ENCODE data around the gene CRYAA.

CRYAA gene

GRCh38 chr21:43193088-43193650, 24.4 kb downstream of the CRYAA start:
- Histone ChIP-seq H3K9ac (ENCODE audit: low read length) (no peak overlapping the region), H3K4me1 (ENCODE audit: control insufficient read depth, low read depth, low read length) (no peaks in the 10 kb centered on the region), H3K36me3 (ENCODE audit: control insufficient read depth, low read depth, low read length) (no peaks in the 10 kb centered on the region), H3K27ac (ENCODE audit: low read length) (no peak overlapping the region), H3K9me3 (ENCODE audit: control insufficient read depth, low read depth, low read length) (no peaks in the 10 kb centered on the region), H3K4me3 (ENCODE audit: low read length) (no peak overlapping the region), H3K27me3 (ENCODE audit: control insufficient read depth, insufficient read depth, low read length) (no peaks in the 10 kb centered on the region)

GRCh38 chr21:43193651-43194302, 25.0 kb downstream of the CRYAA start:
- H3K9ac ChIP-seq (ENCODE audit: low read length): no peak overlapping the region
- H3K9me3 ChIP-seq (ENCODE audit: control insufficient read depth, low read depth, low read length): no peaks in the 10 kb centered on the region
- no peaks in the 10 kb centered on the region for H3K27me3 ChIP-seq (ENCODE audit: control insufficient read depth, insufficient read depth, low read length)
- H3K27ac ChIP-seq (ENCODE audit: low read length): no peak overlapping the region
- no peak overlapping the region for H3K4me3 ChIP-seq (ENCODE audit: low read length)
- H3K4me1 ChIP-seq (ENCODE audit: control insufficient read depth, low read depth, low read length): no peaks in the 10 kb centered on the region
- H3K36me3 ChIP-seq (ENCODE audit: control insufficient read depth, low read depth, low read length): no peaks in the 10 kb centered on the region

GRCh38 chr21:43194303-43195120, 25.7 kb downstream of the CRYAA start:
- H3K9me3 ChIP-seq (ENCODE audit: control insufficient read depth, low read depth, low read length): no peaks in the 10 kb centered on the region
- H3K4me3 ChIP-seq (ENCODE audit: low read length): no peak overlapping the region
- H3K4me1 ChIP-seq (ENCODE audit: control insufficient read depth, low read depth, low read length): no peaks in the 10 kb centered on the region
- H3K9ac ChIP-seq (ENCODE audit: low read length): no peak overlapping the region
- H3K36me3 ChIP-seq (ENCODE audit: control insufficient read depth, low read depth, low read length): no peaks in the 10 kb centered on the region
- no peaks in the 10 kb centered on the region for H3K27me3 ChIP-seq (ENCODE audit: control insufficient read depth, insufficient read depth, low read length)
- no peak overlapping the region for H3K27ac ChIP-seq (ENCODE audit: low read length)

- Histone ChIP-seq H3K4me1 (ENCODE audit: control insufficient read depth, low read depth, low read length) (no peaks in the 10 kb centered on the region), H3K27ac (ENCODE audit: low read length) (no peak overlapping the region), H3K9me3 (ENCODE audit: control insufficient read depth, low read depth, low read length) (no peaks in the 10 kb centered on the region), H3K9ac (ENCODE audit: low read length) (no peak overlapping the region), H3K27me3 (ENCODE audit: control insufficient read depth, insufficient read depth, low read length) (no peaks in the 10 kb centered on the region), H3K4me3 (ENCODE audit: low read length) (no peak overlapping the region), H3K36me3 (ENCODE audit: control insufficient read depth, low read depth, low read length) (no peaks in the 10 kb centered on the region)
Measured at GRCh38 chr21:43195121-43196021, 26.6 kb downstream of the CRYAA start.

GRCh38 chr21:43196826-43197225, 28.0 kb downstream of the CRYAA start:
- H3K27ac ChIP-seq (ENCODE audit: low read length): no peak overlapping the region
- no peaks in the 10 kb centered on the region for H3K4me1 ChIP-seq (ENCODE audit: control insufficient read depth, low read depth, low read length)
- H3K9me3 ChIP-seq (ENCODE audit: control insufficient read depth, low read depth, low read length): peaks cover 7% of the 10 kb centered on the region
- H3K4me3 ChIP-seq (ENCODE audit: low read length): no peak overlapping the region
- no peaks in the 10 kb centered on the region for H3K36me3 ChIP-seq (ENCODE audit: control insufficient read depth, low read depth, low read length)
- no peak overlapping the region for H3K9ac ChIP-seq (ENCODE audit: low read length)
- no peaks in the 10 kb centered on the region for H3K27me3 ChIP-seq (ENCODE audit: control insufficient read depth, insufficient read depth, low read length)

- Histone ChIP-seq H3K36me3 (ENCODE audit: control insufficient read depth, low read depth, low read length) (no peaks in the 10 kb centered on the region), H3K4me1 (ENCODE audit: control insufficient read depth, low read depth, low read length) (no peaks in the 10 kb centered on the region), H3K9me3 (ENCODE audit: control insufficient read depth, low read depth, low read length) (peaks cover 8% of the 10 kb centered on the region), H3K27ac (ENCODE audit: low read length) (no peak overlapping the region), H3K4me3 (ENCODE audit: low read length) (no peak overlapping the region), H3K27me3 (ENCODE audit: control insufficient read depth, insufficient read depth, low read length) (no peaks in the 10 kb centered on the region), H3K9ac (ENCODE audit: low read length) (no peak overlapping the region)
Measured at GRCh38 chr21:43198376-43198775, 29.6 kb downstream of the CRYAA start.

- H3K9me3 ChIP-seq (ENCODE audit: control insufficient read depth, low read depth, low read length): peaks cover 8% of the 10 kb centered on the region
- H3K4me1 ChIP-seq (ENCODE audit: control insufficient read depth, low read depth, low read length): no peaks in the 10 kb centered on the region
- H3K27me3 ChIP-seq (ENCODE audit: control insufficient read depth, insufficient read depth, low read length): no peaks in the 10 kb centered on the region
- no peak overlapping the region for H3K27ac ChIP-seq (ENCODE audit: low read length)
- no peaks in the 10 kb centered on the region for H3K36me3 ChIP-seq (ENCODE audit: control insufficient read depth, low read depth, low read length)
- no peak overlapping the region for H3K4me3 ChIP-seq (ENCODE audit: low read length)
- H3K9ac ChIP-seq (ENCODE audit: low read length): no peak overlapping the region
Measured at GRCh38 chr21:43201491-43201890, 32.7 kb downstream of the CRYAA start.

- Histone ChIP-seq H3K4me1 (ENCODE audit: control insufficient read depth, low read depth, low read length) (no peaks in the 10 kb centered on the region), H3K27me3 (ENCODE audit: control insufficient read depth, insufficient read depth, low read length) (no peaks in the 10 kb centered on the region), H3K36me3 (ENCODE audit: control insufficient read depth, low read depth, low read length) (no peaks in the 10 kb centered on the region), H3K4me3 (ENCODE audit: low read length) (no peak overlapping the region), H3K9me3 (ENCODE audit: control insufficient read depth, low read depth, low read length) (peaks cover 8% of the 10 kb centered on the region), H3K27ac (ENCODE audit: low read length) (no peak overlapping the region), H3K9ac (ENCODE audit: low read length) (no peak overlapping the region)
Measured at GRCh38 chr21:43203591-43203990, 34.8 kb downstream of the CRYAA start.

GRCh38 chr21:43204638-43205037, 35.8 kb downstream of the CRYAA start:
- Histone ChIP-seq H3K27me3 (ENCODE audit: control insufficient read depth, insufficient read depth, low read length) (no peaks in the 10 kb centered on the region), H3K9me3 (ENCODE audit: control insufficient read depth, low read depth, low read length) (peaks cover 8% of the 10 kb centered on the region), H3K4me3 (ENCODE audit: low read length) (no peak overlapping the region), H3K27ac (ENCODE audit: low read length) (no peak overlapping the region), H3K4me1 (ENCODE audit: control insufficient read depth, low read depth, low read length) (no peaks in the 10 kb centered on the region), H3K36me3 (ENCODE audit: control insufficient read depth, low read depth, low read length) (no peaks in the 10 kb centered on the region), H3K9ac (ENCODE audit: low read length) (no peak overlapping the region)

- Histone ChIP-seq H3K36me3 (ENCODE audit: control insufficient read depth, low read depth, low read length) (no peaks in the 10 kb centered on the region), H3K9me3 (ENCODE audit: control insufficient read depth, low read depth, low read length) (peaks cover 4% of the 10 kb centered on the region), H3K4me3 (ENCODE audit: low read length) (no peak overlapping the region), H3K9ac (ENCODE audit: low read length) (no peak overlapping the region), H3K4me1 (ENCODE audit: control insufficient read depth, low read depth, low read length) (no peaks in the 10 kb centered on the region), H3K27ac (ENCODE audit: low read length) (no peak overlapping the region), H3K27me3 (ENCODE audit: control insufficient read depth, insufficient read depth, low read length) (no peaks in the 10 kb centered on the region)
Measured at GRCh38 chr21:43206231-43207042, 37.6 kb downstream of the CRYAA start.

- Histone ChIP-seq H3K27ac (ENCODE audit: low read length) (no peak overlapping the region), H3K9ac (ENCODE audit: low read length) (no peak overlapping the region), H3K4me1 (ENCODE audit: control insufficient read depth, low read depth, low read length) (no peaks in the 10 kb centered on the region)
Measured at GRCh38 chr21:43207043-43207315, 38.2 kb downstream of the CRYAA start.

More at GRCh38 chr21:43207043-43207315, 38.2 kb downstream of the CRYAA start:
- no peaks in the 10 kb centered on the region for H3K9me3 ChIP-seq (ENCODE audit: control insufficient read depth, low read depth, low read length)
- no peaks in the 10 kb centered on the region for H3K36me3 ChIP-seq (ENCODE audit: control insufficient read depth, low read depth, low read length)
- no peak overlapping the region for H3K4me3 ChIP-seq (ENCODE audit: low read length)
- no peaks in the 10 kb centered on the region for H3K27me3 ChIP-seq (ENCODE audit: control insufficient read depth, insufficient read depth, low read length)
